Left forelimb (tissue), 1 donor: Measurements from ENCODE around the gene PTPRD.

Experiments used
- DNase-seq: peaks from one replicate; pipeline ENCODE4 v3.0.0-alpha.2; 2018; ENCODE audit warnings: low spot score

PTPRD gene

GRCh38 chr9:8572209-8572608, 2040.6 kb downstream of the PTPRD start:
- DNase-seq, result no peak

GRCh38 chr9:8571643-8572042, 2041.2 kb downstream of the PTPRD start:
- no peak for DNase-seq

- no peak for DNase-seq
These were observed 2042.0 kb downstream of the PTPRD start for GRCh38 chr9:8570776-8571175.

- DNase-seq, result no peak
These were observed 2043.0 kb downstream of the PTPRD start for GRCh38 chr9:8569823-8570222.

GRCh38 chr9:8567963-8568579, 2044.7 kb downstream of the PTPRD start:
- DNase-seq, result no peak

- no peak for DNase-seq
These were observed 2047.8 kb downstream of the PTPRD start for GRCh38 chr9:8564960-8565359.

- no peak for DNase-seq
These were observed 2052.0 kb downstream of the PTPRD start for GRCh38 chr9:8560560-8561525.

GRCh38 chr9:8558176-8558575, 2054.6 kb downstream of the PTPRD start:
- no peak for DNase-seq

GRCh38 chr9:8555762-8556500, 2056.9 kb downstream of the PTPRD start:
- peak; percentile 70 for DNase-seq

- DNase-seq, result no peak
These were observed 2059.4 kb downstream of the PTPRD start for GRCh38 chr9:8553444-8553843.

- no peak for DNase-seq
These were observed 2060.1 kb downstream of the PTPRD start for GRCh38 chr9:8552732-8553131.

- no peak for DNase-seq
These were observed 2063.6 kb downstream of the PTPRD start for GRCh38 chr9:8549214-8549613.

- no peak for DNase-seq
These were observed 2069.6 kb downstream of the PTPRD start for GRCh38 chr9:8543219-8543618.

- DNase-seq, result no peak
These were observed 2070.3 kb downstream of the PTPRD start for GRCh38 chr9:8542537-8542936.

- DNase-seq, result no peak
These were observed 2073.1 kb downstream of the PTPRD start for GRCh38 chr9:8539681-8540197.

- DNase-seq, result no peak
These were observed 2076.0 kb downstream of the PTPRD start for GRCh38 chr9:8536845-8537244.

- DNase-seq, result no peak
These were observed 2078.0 kb downstream of the PTPRD start for GRCh38 chr9:8534828-8535227.

GRCh38 chr9:8533681-8534080, 2079.1 kb downstream of the PTPRD start:
- no peak for DNase-seq

GRCh38 chr9:8531826-8532415, 2080.9 kb downstream of the PTPRD start:
- no peak for DNase-seq

GRCh38 chr9:8521112-8521511, 2091.7 kb downstream of the PTPRD start:
- no peak for DNase-seq

- no peak for DNase-seq
These were observed 2097.1 kb downstream of the PTPRD start for GRCh38 chr9:8515748-8516147.

GRCh38 chr9:8514760-8515159, 2098.0 kb downstream of the PTPRD start:
- no peak for DNase-seq
